IMR-90 (cell line): ENCODE data around the gene SPATA46. TPM values are rescaled to one million over a fixed set of nuclear protein-coding genes. Genes with fewer than 3 reads are reported as not detected.

Source experiments
- ATAC-seq: fragments of 200-7000 bp; cut with Tn5 transposase; 2 replicates; pipeline ENCODE4 v1.9.1; 2020; ENCODE audit warnings: low read depth, mild to moderate bottlenecking, moderate library complexity
- BruUV-seq: library from RNA; stranded (reverse); fragments of 400-500 nt; replicated peaks from 2 replicates; lab custom pipeline; 2021; lab: Mats Ljungman, UMichigan
- CTCF ChIA-PET: fragments of 300-600 bp; formaldehyde crosslinking; extraction: SDS; loops from one replicate; lab custom pipeline; 2021; ENCODE audit warnings: antibody characterized with exemption; lab: Yijun Ruan, JAX
- POLR2A ChIA-PET: fragments of 300-600 bp; sonication (Branson Sonifier 250); formaldehyde crosslinking; loops from one replicate; lab custom pipeline; 2022; ENCODE audit warnings: antibody characterized with exemption; ENCODE audit not compliant: unreplicated experiment; lab: Charles Lee
- DNase-seq: peaks from one replicate; pipeline ENCODE4 v3.0.0; 2013
- H2AFZ ChIP-seq: replicated peaks from 2 replicates; pipeline ENCODE3; 2013; ENCODE audit warnings: low read length, mild to moderate bottlenecking; ENCODE audit not compliant: poor library complexity
- H2AK5ac ChIP-seq: 2 replicates; pipeline ENCODE4 v1.6.1; 2013; ENCODE audit warnings: low read depth, low read length, inconsistent platforms
- H2AK9ac ChIP-seq: replicated peaks from 2 replicates; pipeline ENCODE3; 2013; ENCODE audit warnings: mild to moderate bottlenecking, low read depth, low read length, moderate library complexity; ENCODE audit not compliant: poor library complexity
- H2BK120ac ChIP-seq: 2 replicates; pipeline ENCODE4 v1.6.1; 2013; ENCODE audit warnings: low read depth, low read length, inconsistent platforms
- H2BK15ac ChIP-seq: 3 replicates; pipeline ENCODE4 v1.6.1; 2013; ENCODE audit warnings: low read depth, low read length, inconsistent platforms
- H2BK20ac ChIP-seq: 2 replicates; pipeline ENCODE4 v1.6.1; 2013; ENCODE audit warnings: low read depth, mild to moderate bottlenecking, inconsistent platforms, low read length, moderate library complexity
- H2BK5ac ChIP-seq: 2 replicates; pipeline ENCODE4 v1.6.1; 2013; ENCODE audit warnings: mild to moderate bottlenecking, low read depth, low read length, inconsistent platforms; ENCODE audit not compliant: poor library complexity, severe bottlenecking
- H3K14ac ChIP-seq: replicated peaks from 2 replicates; pipeline ENCODE4 v1.6.1; 2013; ENCODE audit warnings: low read depth, low read length, inconsistent platforms
- H3K18ac ChIP-seq: 2 replicates; pipeline ENCODE4 v1.6.1; 2013; ENCODE audit warnings: low read depth, low read length, control low read depth
- H3K23ac ChIP-seq: 2 replicates; pipeline ENCODE4 v1.6.1; 2013; ENCODE audit warnings: low read depth, low read length, inconsistent platforms
- H3K27ac ChIP-seq: 2 replicates; pipeline ENCODE4 v1.5.1; 2013; ENCODE audit warnings: mild to moderate bottlenecking, control low read depth, low read length; ENCODE audit not compliant: insufficient read depth
- H3K27me3 ChIP-seq: 2 replicates; pipeline ENCODE4 v1.6.1; 2013; ENCODE audit warnings: low read length; ENCODE audit not compliant: control insufficient read depth, insufficient read depth
- H3K36me3 ChIP-seq: 2 replicates; pipeline ENCODE4 v1.6.1; 2013; ENCODE audit warnings: low read length, mixed read lengths; ENCODE audit not compliant: control insufficient read depth, insufficient read depth
- H3K4ac ChIP-seq: 2 replicates; pipeline ENCODE4 v1.6.1; 2013; ENCODE audit warnings: low read depth, low read length, inconsistent platforms
- H3K4me1 ChIP-seq: 2 replicates; pipeline ENCODE4 v1.6.1; 2013; ENCODE audit warnings: low read length, mixed read lengths; ENCODE audit not compliant: control insufficient read depth, insufficient read depth
- H3K4me2 ChIP-seq: 2 replicates; pipeline ENCODE4 v1.6.1; 2013; ENCODE audit warnings: low read depth, mild to moderate bottlenecking, control low read depth, low read length, moderate library complexity
- H3K4me3 ChIP-seq: 2 replicates; pipeline ENCODE4 v1.5.1; 2013; ENCODE audit warnings: low read depth, mild to moderate bottlenecking, control low read depth, low read length, moderate library complexity; ENCODE audit not compliant: insufficient read depth
- H3K56ac ChIP-seq: 2 replicates; pipeline ENCODE4 v1.6.1; 2013; ENCODE audit warnings: low read length, inconsistent platforms; ENCODE audit not compliant: insufficient read depth; ENCODE audit errors: extremely low read depth
- H3K79me1 ChIP-seq, 2 experiments: 2 replicates each; pipeline ENCODE4 v1.6.1; 2013; ENCODE audit warnings: low read length in 2 of 2, inconsistent platforms in 1 of 2, low read depth in 1 of 2
- H3K9ac ChIP-seq: 2 replicates; pipeline ENCODE4 v1.6.1; 2013; ENCODE audit warnings: low read depth, low read length, control low read depth
- H3K9me1 ChIP-seq: 2 replicates; pipeline ENCODE4 v1.6.1; 2013; ENCODE audit warnings: low read length, inconsistent platforms; ENCODE audit not compliant: insufficient read depth
- H3K9me3 ChIP-seq: 2 replicates; pipeline ENCODE4 v1.6.1; 2013; ENCODE audit warnings: low read length; ENCODE audit not compliant: control insufficient read depth, insufficient read depth
- H4K20me1 ChIP-seq: 2 replicates; pipeline ENCODE4 v1.6.1; 2013; ENCODE audit warnings: low read length, inconsistent platforms; ENCODE audit not compliant: insufficient read depth
- H4K5ac ChIP-seq: 2 replicates; pipeline ENCODE4 v1.6.1; 2013; ENCODE audit warnings: mild to moderate bottlenecking, low read depth, low read length, control low read depth
- H4K8ac ChIP-seq, 2 experiments: 2 replicates each; pipeline ENCODE4 v1.6.1; 2013; ENCODE audit warnings: low read depth in 2 of 2, low read length in 2 of 2, control low read depth in 1 of 2, inconsistent platforms in 1 of 2
- H4K91ac ChIP-seq: 2 replicates; pipeline ENCODE4 v1.6.1; 2013; ENCODE audit warnings: low read depth, low read length, inconsistent platforms; ENCODE audit not compliant: insufficient read depth
- BHLHE40 ChIP-seq: fragments of 150-350 bp; IDR thresholded peaks from 2 replicates; pipeline ENCODE4 v1.6.1; 2016; ENCODE audit warnings: mild to moderate bottlenecking, low read depth, low read length
- CEBPB ChIP-seq: IDR thresholded peaks from 2 replicates; pipeline ENCODE4 v1.6.1; 2012; ENCODE audit warnings: low read depth, low read length, improper control_type of control experiment
- CHD1 ChIP-seq: IDR thresholded peaks from 2 replicates; pipeline ENCODE4 v1.6.1; 2012; ENCODE audit warnings: low read depth, low read length, improper control_type of control experiment
- ELK1 ChIP-seq: fragments of 150-350 bp; IDR thresholded peaks from 2 replicates; pipeline ENCODE4 v1.6.1; 2016; ENCODE audit warnings: low read depth, mild to moderate bottlenecking, low read length, moderate library complexity, borderline replicate concordance
- FOS ChIP-seq: fragments of 150-350 bp; IDR thresholded peaks from 2 replicates; pipeline ENCODE4 v1.6.1; 2016; ENCODE audit warnings: low read depth, low read length
- MAFK ChIP-seq: IDR thresholded peaks from 2 replicates; pipeline ENCODE4 v1.6.1; 2012; ENCODE audit warnings: low read depth, low read length, improper control_type of control experiment
- MAZ ChIP-seq: IDR thresholded peaks from 2 replicates; pipeline ENCODE4 v1.6.1; 2012; ENCODE audit warnings: low read depth, mild to moderate bottlenecking, low read length, improper control_type of control experiment, moderate library complexity, borderline replicate concordance
- MXI1 ChIP-seq: IDR thresholded peaks from 2 replicates; pipeline ENCODE4 v1.6.1; 2012; ENCODE audit warnings: low read depth, mild to moderate bottlenecking, low read length, moderate library complexity, borderline replicate concordance
- NFE2L2 ChIP-seq: fragments of 150-350 bp; IDR thresholded peaks from 2 replicates; pipeline ENCODE4 v1.6.1; 2016; ENCODE audit warnings: low read depth, mild to moderate bottlenecking, low read length
- POLR2A ChIP-seq: IDR thresholded peaks from 2 replicates; pipeline ENCODE4 v1.6.1; 2012; ENCODE audit warnings: mild to moderate bottlenecking, low read depth, low read length
- RAD21 ChIP-seq: IDR thresholded peaks from 2 replicates; pipeline ENCODE4 v1.6.1; 2012; ENCODE audit warnings: low read length, improper control_type of control experiment
- RCOR1 ChIP-seq: IDR thresholded peaks from 2 replicates; pipeline ENCODE4 v1.6.1; 2012; ENCODE audit warnings: mild to moderate bottlenecking, low read length, improper control_type of control experiment; ENCODE audit not compliant: insufficient replicate concordance
- RFX5 ChIP-seq: IDR thresholded peaks from 2 replicates; pipeline ENCODE4 v1.8.0; 2012; ENCODE audit warnings: low read depth, mild to moderate bottlenecking, low read length, moderate library complexity
- SMC3 ChIP-seq: fragments of 150-350 bp; IDR thresholded peaks from 2 replicates; pipeline ENCODE4 v1.6.1; 2016; ENCODE audit warnings: low read depth, mild to moderate bottlenecking, antibody characterized with exemption, low read length, moderate library complexity
- USF2 ChIP-seq: fragments of 150-350 bp; IDR thresholded peaks from 2 replicates; pipeline ENCODE4 v1.6.1; 2017; ENCODE audit warnings: mild to moderate bottlenecking, antibody characterized with exemption, low read length, low read depth
- WGBS, 2 experiments: methylation state at CpG; one replicate each; pipeline versions ENCODE4 v1.1.5 to v1.1.7; 2013; ENCODE audit warnings: missing lambda C conversion rate in 2 of 2; ENCODE audit not compliant: insufficient read length in 1 of 2; ENCODE audit errors: extremely low coverage in 2 of 2; 5-methylcytosine and 5-hydroxymethylcytosine counted together
- dilution Hi-C: fragments of 300-500 bp; cut with HindIII; formaldehyde crosslinking; loops from one replicate; pipeline ENCODE4 v1.14.3; 2018; ENCODE audit warnings: low sequenced_read_pairs; ENCODE audit not compliant: unreplicated experiment
- in situ Hi-C: fragments of 300-500 bp; cut with MboI; formaldehyde crosslinking; loops from 3 replicates; pipeline ENCODE4 v1.14.3; 2019; ENCODE audit warnings: low sequenced_read_pairs, inconsistent platforms, mixed read lengths
- intact Hi-C: fragments of 100-400 bp; cut with micrococcal nuclease; formaldehyde crosslinking; loops from 2 replicates; pipeline ENCODE4 v1.10.0; 2022
- polyA plus RNA-seq, 3 experiments: library from polyadenylated mRNA; depleted of rRNA; stranded (reverse); fragments of >200 nt; gene quantifications; 2 replicates each; pipeline ENCODE4 v1.2.3, GENCODE V29; 2012; ENCODE audit warnings: low replicate concordance in 1 of 3
- total RNA-seq: library from RNA; depleted of rRNA; stranded (reverse); fragments of >200 nt; gene quantifications from 2 replicates; pipeline ENCODE4 v1.2.3, GENCODE V29; 2012
- TF ChIP-seq, protein P1 (sequence below): conservative IDR thresholded peaks from 2 replicates; pipeline ENCODE4 v1.5.1; 2012; ENCODE audit warnings: mild to moderate bottlenecking, low read depth, low read length, improper control_type of control experiment

SPATA46 gene
- total and polyA plus RNA-seq, 2 of the 4 experiments (the other 2 are of a cell fraction): not detected

DNA sequence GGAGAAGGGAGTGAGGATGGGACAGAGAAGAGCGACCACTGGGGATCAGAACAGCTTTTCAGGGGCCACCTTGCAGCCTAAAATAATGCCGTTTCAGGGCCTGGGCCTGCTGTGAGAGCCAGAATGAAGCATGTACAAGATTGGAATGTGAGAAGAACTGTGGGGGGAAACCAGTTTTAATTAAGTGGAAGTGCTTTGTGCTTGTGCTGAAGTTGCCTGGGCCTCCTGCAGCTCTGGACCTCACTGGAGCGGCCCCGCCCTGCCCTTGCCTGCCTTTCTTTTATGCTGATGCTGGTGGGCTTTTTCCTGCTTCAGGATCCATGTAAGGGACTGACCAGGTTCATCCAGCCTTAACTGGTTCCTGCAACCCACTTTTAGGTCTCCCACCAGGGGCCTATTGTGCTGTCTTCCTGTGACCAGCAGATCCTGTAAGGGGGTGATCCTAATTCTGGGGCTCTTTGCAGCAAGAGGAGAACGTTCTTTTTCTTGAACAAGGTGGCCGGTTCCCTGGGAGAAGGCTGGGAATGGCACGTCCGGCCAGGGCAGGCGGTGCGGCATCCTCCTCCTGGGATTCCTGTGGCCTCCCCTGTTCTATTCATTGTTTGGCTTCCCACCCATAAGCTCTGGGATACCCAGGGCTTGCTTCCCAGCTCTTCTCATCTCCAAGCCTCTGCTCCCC lies 8.1 kb upstream of the SPATA46 start:
- ChIA-PET POLR2A (no interaction called here), CTCF (no interaction called here)
- TF ChIP-seq FOS (no peak), ELK1 (no peak), SMC3 (no peak), BHLHE40 (no peak), RAD21 (no peak), RFX5 (no peak), CHD1 (no peak), MAZ (no peak), USF2 (no peak), RCOR1 (no peak), MXI1 (no peak), NFE2L2 (no peak), MAFK (no peak), CEBPB (no peak), POLR2A (no peak)
- TF ChIP-seq, protein P1, sequence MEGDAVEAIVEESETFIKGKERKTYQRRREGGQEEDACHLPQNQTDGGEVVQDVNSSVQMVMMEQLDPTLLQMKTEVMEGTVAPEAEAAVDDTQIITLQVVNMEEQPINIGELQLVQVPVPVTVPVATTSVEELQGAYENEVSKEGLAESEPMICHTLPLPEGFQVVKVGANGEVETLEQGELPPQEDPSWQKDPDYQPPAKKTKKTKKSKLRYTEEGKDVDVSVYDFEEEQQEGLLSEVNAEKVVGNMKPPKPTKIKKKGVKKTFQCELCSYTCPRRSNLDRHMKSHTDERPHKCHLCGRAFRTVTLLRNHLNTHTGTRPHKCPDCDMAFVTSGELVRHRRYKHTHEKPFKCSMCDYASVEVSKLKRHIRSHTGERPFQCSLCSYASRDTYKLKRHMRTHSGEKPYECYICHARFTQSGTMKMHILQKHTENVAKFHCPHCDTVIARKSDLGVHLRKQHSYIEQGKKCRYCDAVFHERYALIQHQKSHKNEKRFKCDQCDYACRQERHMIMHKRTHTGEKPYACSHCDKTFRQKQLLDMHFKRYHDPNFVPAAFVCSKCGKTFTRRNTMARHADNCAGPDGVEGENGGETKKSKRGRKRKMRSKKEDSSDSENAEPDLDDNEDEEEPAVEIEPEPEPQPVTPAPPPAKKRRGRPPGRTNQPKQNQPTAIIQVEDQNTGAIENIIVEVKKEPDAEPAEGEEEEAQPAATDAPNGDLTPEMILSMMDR: no peak
- ATAC-seq (no peak), DNase-seq (no peak)
- WGBS, 2 experiments: 83% methylated on average over 2 of the region's 10 CpGs; no CpG with 5 or more reads in 1 of the 2 experiments
- Histone ChIP-seq H2AK9ac (no peak overlapping the region), H2BK5ac (no peak overlapping the region), H3K9me3 (no peaks in the 10 kb centered on the region), H3K56ac (no peak overlapping the region), H4K5ac (no peak overlapping the region), H3K9me1 (no peaks in the 10 kb centered on the region), H4K8ac (no peak overlapping the region), H3K9ac (no peak overlapping the region), H3K4ac (no peak overlapping the region), H3K27ac (no peak overlapping the region), H3K4me2 (no peak overlapping the region), H3K23ac (no peak overlapping the region), H3K4me1 (no peaks in the 10 kb centered on the region), H3K27me3 (peaks cover 28% of the 10 kb centered on the region), H4K91ac (no peak overlapping the region), H3K79me1 (no peaks in the 10 kb centered on the region), H3K14ac (no peak overlapping the region), H2BK20ac (no peak overlapping the region), H2BK120ac (no peak overlapping the region), H2AK5ac (no peak overlapping the region), H3K4me3 (no peak overlapping the region), H2BK15ac (no peak overlapping the region), H2AFZ (no peak overlapping the region), H3K18ac (no peak overlapping the region), H3K36me3 (no peaks in the 10 kb centered on the region), H4K20me1 (no peaks in the 10 kb centered on the region)
- intact Hi-C loops (no loop called here), in situ Hi-C loops (loop anchor here (25.0 kb wide), 1 partner anchor 597 kb away; no protein-coding TSS in a partner anchor), dilution Hi-C loops (no loop called here)
- BruUV-seq: no TSS peak
